Liver (tissue), 9 donors: ENCODE measurements around the gene DNAJB6. TPM values are rescaled to one million over a fixed set of nuclear protein-coding genes. Genes with fewer than 3 reads are reported as not detected.

Source experiments
- DNase-seq: peaks from one replicate; pipeline ENCODE4 v3.0.0-alpha.2; 2017; ENCODE audit warnings: low spot score
- H3K27ac ChIP-seq, 2 donors: one replicate each; pipeline ENCODE4 v1.7.0; 2013; ENCODE audit warnings: inconsistent platforms in 2 of 2, low read length in 2 of 2, control low read depth in 1 of 2, low read depth in 1 of 2, mild to moderate bottlenecking in 1 of 2
- H3K27me3 ChIP-seq, 4 donors: one replicate each; pipeline versions ENCODE4 v1.6.1 to v1.7.0; 2013; ENCODE audit warnings: low read length in 3 of 4, inconsistent platforms in 1 of 4, mild to moderate bottlenecking in 1 of 4, moderate library complexity in 1 of 4; ENCODE audit not compliant: control insufficient read depth in 4 of 4, insufficient read depth in 4 of 4
- H3K36me3 ChIP-seq, 4 donors: one replicate each; pipeline versions ENCODE4 v1.6.1 to v1.7.0; 2013; ENCODE audit warnings: low read length in 3 of 4, mild to moderate bottlenecking in 3 of 4, low read depth in 1 of 4, moderate library complexity in 1 of 4; ENCODE audit not compliant: control insufficient read depth in 4 of 4, insufficient read depth in 3 of 4
- H3K4me1 ChIP-seq, 4 donors: one replicate each; pipeline versions ENCODE4 v1.6.1 to v1.7.0; 2013; ENCODE audit warnings: low read length in 3 of 4, mild to moderate bottlenecking in 3 of 4, moderate library complexity in 1 of 4; ENCODE audit not compliant: control insufficient read depth in 4 of 4, insufficient read depth in 4 of 4
- H3K4me3 ChIP-seq, 3 donors: one replicate each; pipeline versions ENCODE4 v1.6.1 to v1.7.0; 2013; ENCODE audit warnings: low read length in 3 of 3, control low read depth in 1 of 3, low read depth in 1 of 3, mild to moderate bottlenecking in 1 of 3
- H3K9ac ChIP-seq, 2 donors: one replicate each; pipeline ENCODE4 v1.7.0; 2013; ENCODE audit warnings: low read length in 2 of 2, mild to moderate bottlenecking in 2 of 2, moderate library complexity in 2 of 2, control low read depth in 1 of 2, low read depth in 1 of 2
- H3K9me3 ChIP-seq, 4 donors: one replicate each; pipeline versions ENCODE4 v1.6.1 to v1.7.0; 2013; ENCODE audit warnings: low read length in 3 of 4; ENCODE audit not compliant: control insufficient read depth in 4 of 4
- CTCF ChIP-seq: fragments of 150-350 bp; IDR thresholded peaks from 2 replicates; pipeline ENCODE4 v1.5.1; 2017; ENCODE audit warnings: improper control_type of control experiment, low read depth, low read length; ENCODE audit not compliant: missing input control
- EGR1 ChIP-seq, 2 donors: IDR thresholded peaks; 2 replicates each; pipeline ENCODE4 v1.6.1; 2016 to 2018; ENCODE audit warnings: antibody characterized with exemption in 2 of 2, low read depth in 2 of 2
- FOXA1 ChIP-seq: IDR thresholded peaks from 2 replicates; pipeline ENCODE4 v1.6.1; 2016; ENCODE audit warnings: antibody characterized with exemption
- FOXA2 ChIP-seq: IDR thresholded peaks from 2 replicates; pipeline ENCODE4 v1.6.1; 2016; ENCODE audit warnings: antibody characterized with exemption
- GABPA ChIP-seq, 2 donors: IDR thresholded peaks in 1 of 2; conservative IDR thresholded peaks in 1 of 2; 2 replicates each; pipeline ENCODE4 v1.6.1; 2016; ENCODE audit warnings: antibody characterized with exemption in 2 of 2, mild to moderate bottlenecking in 1 of 2, moderate library complexity in 1 of 2
- HNF4A ChIP-seq, 2 donors: conservative IDR thresholded peaks; 2 replicates each; pipeline ENCODE4 v1.6.1; 2016; ENCODE audit warnings: antibody characterized with exemption in 2 of 2, mild to moderate bottlenecking in 2 of 2
- HNF4G ChIP-seq: IDR thresholded peaks from 2 replicates; pipeline ENCODE4 v1.6.1; 2016; ENCODE audit warnings: antibody characterized with exemption
- JUND ChIP-seq, 2 donors: IDR thresholded peaks; 2 replicates each; pipeline ENCODE4 v1.6.1; 2016; ENCODE audit warnings: antibody characterized with exemption in 2 of 2
- NR2F2 ChIP-seq: IDR thresholded peaks from 2 replicates; pipeline ENCODE4 v1.6.1; 2016; ENCODE audit warnings: antibody characterized with exemption
- RAD21 ChIP-seq, 2 donors: IDR thresholded peaks; 2 replicates each; pipeline ENCODE4 v1.6.1; 2016; ENCODE audit warnings: antibody characterized with exemption in 2 of 2, mild to moderate bottlenecking in 2 of 2
- REST ChIP-seq: IDR thresholded peaks from 2 replicates; pipeline ENCODE4 v1.6.1; 2016; ENCODE audit warnings: antibody characterized with exemption, mild to moderate bottlenecking
- RXRA ChIP-seq, 2 donors: IDR thresholded peaks; 2 replicates each; pipeline ENCODE4 v1.6.1; 2017 to 2018; ENCODE audit warnings: antibody characterized with exemption in 2 of 2, mild to moderate bottlenecking in 1 of 2
- YY1 ChIP-seq: IDR thresholded peaks from 2 replicates; pipeline ENCODE4 v1.6.1; 2016; ENCODE audit warnings: antibody characterized with exemption, mild to moderate bottlenecking
- WGBS: extraction: QIAGEN DNeasy Blood & Tissue Kit; methylation state at CpG from one replicate; pipeline ENCODE4 v1.1.7; 2013; 5-methylcytosine and 5-hydroxymethylcytosine counted together
- polyA plus RNA-seq, 2 donors: library from polyadenylated mRNA; stranded (reverse) in 1 of 2; unstranded in 1 of 2; fragments of 200-250 nt in 1 of 2; fragments of >200 nt in 1 of 2; fragmentation: Nextera tagmentation in 1 of 2; extraction: Ambion mirVana in 1 of 2; gene quantifications; one replicate each; pipeline versions ENCODE4 v1.2.1 to v1.2.3, GENCODE V29; 2013 to 2015
- total RNA-seq, 2 donors: library from RNA; depleted of rRNA; stranded (reverse); fragments of >200 nt; gene quantifications; one replicate each; pipeline ENCODE4 v1.2.3, GENCODE V29; 2014
- TF ChIP-seq, protein P1 (sequence below): IDR thresholded peaks from 2 replicates; pipeline ENCODE4 v1.6.1; 2016; ENCODE audit warnings: antibody characterized with exemption
- TF ChIP-seq, protein P2 (sequence below): IDR thresholded peaks from 2 replicates; pipeline ENCODE4 v1.6.1; 2016; ENCODE audit warnings: antibody characterized with exemption
- donor health status: healthy.
- donor health status: healthy.
- donor health status: healthy.
- donor health status: healthy.
- donor health status: healthy.

Gene DNAJB6
- total and polyA plus RNA-seq, 4 donors, result 26.5 to 46.6 (median 42.4) TPM

- Histone ChIP-seq H3K36me3 (no peaks in the 10 kb centered on the region), H3K27me3 (no peaks in the 10 kb centered on the region), H3K9me3 (no peaks in the 10 kb centered on the region), H3K27ac (no peak overlapping the region), H3K4me1 (peaks cover 2 to 23% (median 12%) of the 10 kb centered on the region in 4 donors), H3K4me3 (no peak overlapping the region), H3K9ac (no peak overlapping the region)
- TF ChIP-seq FOXA1, result no peak
- no peak for DNase-seq
- WGBS, result 90% methylated on average over 5 of the region's 5 CpGs
Observed at GRCh38 chr7:157335236-157335635, 1.6 kb upstream of the DNAJB6 start.

DNA sequence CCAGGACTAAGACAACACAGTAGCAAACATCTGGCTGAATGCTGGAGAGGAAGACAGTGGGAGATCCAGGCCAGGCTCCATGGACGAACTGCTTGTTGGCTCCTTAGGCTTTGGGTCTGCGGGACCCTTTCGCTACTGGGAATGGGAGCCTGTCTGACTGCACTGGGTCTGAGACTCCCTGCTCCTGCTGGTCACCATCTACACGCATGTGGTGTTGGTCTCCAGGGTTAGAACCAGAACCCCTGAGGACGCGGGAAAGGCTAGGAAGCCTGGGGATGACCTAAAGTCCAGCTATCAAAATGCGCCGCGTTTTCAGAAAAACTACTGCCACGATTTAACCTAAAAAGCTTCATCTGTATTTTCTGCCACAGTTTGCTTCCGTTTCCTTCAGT lies 817 bp upstream of the DNAJB6 start:
- H3K27ac ChIP-seq, result peak overlapping the region; percentile 89 to 90
- H3K27me3 ChIP-seq, result no peaks in the 10 kb centered on the region
- TF ChIP-seq, protein P1, sequence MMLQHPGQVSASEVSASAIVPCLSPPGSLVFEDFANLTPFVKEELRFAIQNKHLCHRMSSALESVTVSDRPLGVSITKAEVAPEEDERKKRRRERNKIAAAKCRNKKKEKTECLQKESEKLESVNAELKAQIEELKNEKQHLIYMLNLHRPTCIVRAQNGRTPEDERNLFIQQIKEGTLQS, result no peak
- no peak for TF ChIP-seq NR2F2
- TF ChIP-seq RAD21 (IDR thresholded peaks at IDR 0.05), result no peak
- TF ChIP-seq HNF4A (conservative IDR thresholded peaks at IDR 0.05), result no peak
- TF ChIP-seq RXRA (IDR thresholded peaks at IDR 0.05), result no peak
- no peak for TF ChIP-seq FOXA2
- TF ChIP-seq YY1, result no peak
- TF ChIP-seq CTCF, result no peak
- TF ChIP-seq EGR1 (IDR thresholded peaks at IDR 0.05; ENCODE audit: low read depth in 2 of 2), result no peak
- TF ChIP-seq, protein P2, sequence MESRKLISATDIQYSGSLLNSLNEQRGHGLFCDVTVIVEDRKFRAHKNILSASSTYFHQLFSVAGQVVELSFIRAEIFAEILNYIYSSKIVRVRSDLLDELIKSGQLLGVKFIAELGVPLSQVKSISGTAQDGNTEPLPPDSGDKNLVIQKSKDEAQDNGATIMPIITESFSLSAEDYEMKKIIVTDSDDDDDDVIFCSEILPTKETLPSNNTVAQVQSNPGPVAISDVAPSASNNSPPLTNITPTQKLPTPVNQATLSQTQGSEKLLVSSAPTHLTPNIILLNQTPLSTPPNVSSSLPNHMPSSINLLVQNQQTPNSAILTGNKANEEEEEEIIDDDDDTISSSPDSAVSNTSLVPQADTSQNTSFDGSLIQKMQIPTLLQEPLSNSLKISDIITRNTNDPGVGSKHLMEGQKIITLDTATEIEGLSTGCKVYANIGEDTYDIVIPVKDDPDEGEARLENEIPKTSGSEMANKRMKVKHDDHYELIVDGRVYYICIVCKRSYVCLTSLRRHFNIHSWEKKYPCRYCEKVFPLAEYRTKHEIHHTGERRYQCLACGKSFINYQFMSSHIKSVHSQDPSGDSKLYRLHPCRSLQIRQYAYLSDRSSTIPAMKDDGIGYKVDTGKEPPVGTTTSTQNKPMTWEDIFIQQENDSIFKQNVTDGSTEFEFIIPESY, result no peak
- TF ChIP-seq REST, result no peak
- no peak for TF ChIP-seq FOXA1
- no peak for TF ChIP-seq JUND (IDR thresholded peaks at IDR 0.05)
- TF ChIP-seq HNF4G, result no peak
- TF ChIP-seq GABPA (IDR thresholded peaks at IDR 0.05 in 1 of 2, conservative IDR thresholded peaks at IDR 0.05 in 1 of 2), result no peak
- peaks cover 5 to 26% (median 15%) of the 10 kb centered on the region in 4 donors for H3K4me1 ChIP-seq
- H3K36me3 ChIP-seq, result no peaks in the 10 kb centered on the region
- H3K9ac ChIP-seq, result peak overlapping the region; percentile 40 to 76
- DNase-seq, result no peak
- H3K9me3 ChIP-seq, result no peaks in the 10 kb centered on the region
- H3K4me3 ChIP-seq, result peak overlapping the region in 2 of 3 donors; percentile 73 to 96
- 46% methylated on average over 11 of the region's 11 CpGs for WGBS
